DND-41 (cell line): ENCODE results near the gene ARMC2.

Experiments
- EZH2 ChIP-seq: IDR thresholded peaks from 3 replicates; pipeline ENCODE4 v1.6.1; 2012; ENCODE audit warnings: borderline replicate concordance, low read depth, mild to moderate bottlenecking, moderate library complexity, low read length, inconsistent platforms; ENCODE audit not compliant: severe bottlenecking
- TF ChIP-seq, protein P1 (sequence below): IDR thresholded peaks from 2 replicates; pipeline ENCODE4 v1.5.1; 2012; ENCODE audit warnings: borderline replicate concordance, low read length, moderate library complexity, mild to moderate bottlenecking; ENCODE audit not compliant: poor library complexity, severe bottlenecking; ENCODE audit errors: extremely low read depth

DNA sequence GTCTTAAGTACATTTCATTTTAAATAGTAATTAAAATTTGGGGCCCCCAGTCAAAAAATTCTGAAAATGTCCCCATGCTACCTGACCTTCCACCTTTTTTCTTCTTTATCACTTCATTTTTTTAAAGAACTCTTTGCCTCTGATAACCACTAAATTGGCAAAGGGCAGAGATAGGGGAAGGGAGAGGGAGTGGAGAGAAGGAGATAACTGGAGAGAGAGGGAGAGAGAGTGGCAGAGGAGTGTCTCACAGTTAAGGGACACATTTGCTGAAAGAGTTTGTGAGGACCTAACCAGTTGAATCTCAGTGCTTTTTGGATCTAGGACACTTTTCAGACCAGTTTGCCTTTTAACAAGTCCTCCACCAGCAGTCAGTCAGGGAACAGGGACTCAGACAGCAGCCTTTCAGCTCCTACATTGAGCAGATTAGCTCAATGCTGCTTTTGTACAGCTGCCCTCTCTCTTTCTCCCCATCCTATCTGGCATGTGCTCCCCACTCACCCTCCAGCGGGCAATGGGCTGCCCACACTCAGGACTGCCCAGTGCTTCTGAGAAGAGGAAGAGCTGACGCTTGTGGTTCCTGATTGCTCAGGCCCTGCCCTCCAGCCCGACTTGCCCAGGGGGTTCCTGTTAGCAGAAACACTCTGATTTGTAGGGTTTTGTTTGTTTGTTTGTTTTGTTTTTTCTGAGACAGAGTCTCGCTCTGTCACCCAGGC, 14.4 kb downstream of the ARMC2 start:
- TF ChIP-seq, protein P1, sequence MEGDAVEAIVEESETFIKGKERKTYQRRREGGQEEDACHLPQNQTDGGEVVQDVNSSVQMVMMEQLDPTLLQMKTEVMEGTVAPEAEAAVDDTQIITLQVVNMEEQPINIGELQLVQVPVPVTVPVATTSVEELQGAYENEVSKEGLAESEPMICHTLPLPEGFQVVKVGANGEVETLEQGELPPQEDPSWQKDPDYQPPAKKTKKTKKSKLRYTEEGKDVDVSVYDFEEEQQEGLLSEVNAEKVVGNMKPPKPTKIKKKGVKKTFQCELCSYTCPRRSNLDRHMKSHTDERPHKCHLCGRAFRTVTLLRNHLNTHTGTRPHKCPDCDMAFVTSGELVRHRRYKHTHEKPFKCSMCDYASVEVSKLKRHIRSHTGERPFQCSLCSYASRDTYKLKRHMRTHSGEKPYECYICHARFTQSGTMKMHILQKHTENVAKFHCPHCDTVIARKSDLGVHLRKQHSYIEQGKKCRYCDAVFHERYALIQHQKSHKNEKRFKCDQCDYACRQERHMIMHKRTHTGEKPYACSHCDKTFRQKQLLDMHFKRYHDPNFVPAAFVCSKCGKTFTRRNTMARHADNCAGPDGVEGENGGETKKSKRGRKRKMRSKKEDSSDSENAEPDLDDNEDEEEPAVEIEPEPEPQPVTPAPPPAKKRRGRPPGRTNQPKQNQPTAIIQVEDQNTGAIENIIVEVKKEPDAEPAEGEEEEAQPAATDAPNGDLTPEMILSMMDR: no peak
- no peak for TF ChIP-seq EZH2
